Measurements from ENCODE around the gene GAPVD1. TPM values are rescaled to one million over a fixed set of nuclear protein-coding genes. Genes with fewer than 3 reads are reported as not detected.

The GAPVD1 gene
- total RNA-seq, 8 experiments from 2014 or later, result 29.9 to 69.7 (median 41.2) TPM

DNA sequence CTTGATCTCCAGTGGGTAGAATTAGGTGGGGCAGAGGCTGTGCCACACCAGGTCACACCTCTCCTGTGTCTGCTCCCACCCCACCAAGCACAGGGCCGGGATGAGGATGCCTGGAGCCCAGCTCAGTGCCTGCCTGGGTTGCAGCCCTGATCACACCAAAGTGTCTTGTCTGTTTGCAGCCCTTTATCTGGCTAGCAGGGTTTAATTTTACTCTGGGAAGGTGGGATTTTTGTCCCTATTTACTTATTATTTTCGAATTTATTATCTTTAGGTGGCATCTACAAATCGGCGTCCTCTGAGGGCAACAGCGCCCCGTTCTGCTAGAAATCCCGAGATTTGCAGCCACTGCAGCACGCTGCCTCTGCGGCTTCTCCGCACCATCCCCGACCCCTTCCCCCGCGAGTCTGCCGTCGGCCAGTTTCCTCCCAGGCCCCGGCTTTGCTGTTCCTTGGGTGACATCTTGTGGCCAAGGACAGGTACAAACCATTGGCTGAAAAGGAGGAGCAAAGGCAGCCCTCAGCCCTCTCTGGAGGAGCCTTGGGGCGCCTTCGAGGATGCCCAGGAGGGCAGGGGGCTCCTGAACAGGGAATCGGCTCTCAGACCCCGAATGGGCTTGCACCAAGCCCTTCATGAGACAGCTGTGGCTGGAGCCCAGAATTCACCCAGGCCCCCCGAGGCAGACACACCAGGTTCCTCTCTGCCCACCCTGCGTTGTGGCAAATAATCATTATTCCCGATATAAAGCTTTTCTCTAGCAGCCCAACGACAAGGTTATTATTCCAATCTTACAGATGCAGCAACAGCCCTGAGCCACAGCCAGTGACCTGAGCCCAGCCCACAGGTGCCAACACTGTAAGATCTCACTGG is 113.0 kb downstream of the GAPVD1 start:
- H3K27ac ChIP-seq, result no peak overlapping the region
- H3K4me3 ChIP-seq, result peak overlapping the region in 4 of 5 donors; percentile 0 to 24 (median 16)
- 0 to 22% (median 4%) methylated on average over 3 to 13 of the region's 24 CpGs; no CpG with 5 or more reads in 4 of the 10 experiments for WGBS, 10 experiments
- peaks cover 20 to 24% of the 10 kb centered on the region in 2 donors for H3K4me1 ChIP-seq (replicated peaks in 1 of 2)
- ATAC-seq (replicated peaks in 6 of 8), result peak; percentile 68 to 92 (median 86)
- in situ Hi-C loops (cut with MboI; ENCODE audit: low pct_unique_long_range_greater_than_20kb in 2 of 9, low sequenced_read_pairs in 9 of 9, unreplicated experiment in 9 of 9), result loop anchor here in 2 of 9 experiments (10.0 to 25.0 kb wide), 2 partner anchors 462 to 600 kb away; partner anchors contain the start of genes NR6A1 (in 1 of the 2) and OLFML2A (in 1 of the 2)

DNA sequence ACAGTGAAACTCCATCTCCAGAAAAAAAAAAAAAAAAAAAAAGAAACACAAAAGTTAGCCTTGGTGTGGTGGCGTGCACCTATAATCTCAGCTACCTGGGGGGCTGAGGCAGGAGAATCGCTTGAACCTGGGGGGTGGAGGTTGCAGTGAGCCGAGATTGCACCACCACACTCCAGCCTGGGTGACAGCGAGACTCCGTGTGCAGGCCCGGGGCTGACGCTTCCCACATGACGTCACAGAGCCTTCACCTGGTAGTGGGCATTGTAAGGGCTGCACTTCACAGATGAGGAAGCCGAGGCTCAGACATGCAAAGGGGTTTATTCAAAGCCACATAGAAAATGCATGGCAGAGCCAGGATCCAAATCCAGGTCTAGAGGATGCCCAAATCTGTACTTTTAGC is 114.2 kb downstream of the GAPVD1 start:
- in situ Hi-C loops (cut with MboI; ENCODE audit: low pct_unique_long_range_greater_than_20kb in 2 of 9, low sequenced_read_pairs in 9 of 9, unreplicated experiment in 9 of 9), result loop anchor here in 1 of 9 experiments (10.0 kb wide), 1 partner anchor 601 kb away; the partner anchor contains the start of genes NR6A1 and OLFML2A

GRCh38 chr9:125376261-125377226 is 114.9 kb downstream of the GAPVD1 start:
- H3K4me3 ChIP-seq, result no peak overlapping the region
- 0 to 90% (median 63%) methylated on average over 1 to 10 of the region's 24 CpGs; no CpG with 5 or more reads in 2 of the 10 experiments for WGBS, 10 experiments
- in situ Hi-C loops (cut with MboI; ENCODE audit: low pct_unique_long_range_greater_than_20kb in 2 of 9, low sequenced_read_pairs in 9 of 9, unreplicated experiment in 9 of 9), result loop anchor here in 1 of 9 experiments (10.0 kb wide), 1 partner anchor 602 kb away; the partner anchor contains the start of genes NR6A1 and OLFML2A

More for the DNA sequence above, 114.2 kb downstream of the GAPVD1 start:
- H3K27ac ChIP-seq, result no peak overlapping the region
- no peak for ATAC-seq (replicated peaks in 6 of 8)
- WGBS, 10 experiments, result 40 to 100% (median 95%) methylated on average over 2 to 7 of the region's 9 CpGs; no CpG with 5 or more reads in 4 of the 10 experiments
- no peak overlapping the region for H3K4me3 ChIP-seq
- peaks cover 20 to 25% of the 10 kb centered on the region in 2 donors for H3K4me1 ChIP-seq (replicated peaks in 1 of 2)

DNA sequence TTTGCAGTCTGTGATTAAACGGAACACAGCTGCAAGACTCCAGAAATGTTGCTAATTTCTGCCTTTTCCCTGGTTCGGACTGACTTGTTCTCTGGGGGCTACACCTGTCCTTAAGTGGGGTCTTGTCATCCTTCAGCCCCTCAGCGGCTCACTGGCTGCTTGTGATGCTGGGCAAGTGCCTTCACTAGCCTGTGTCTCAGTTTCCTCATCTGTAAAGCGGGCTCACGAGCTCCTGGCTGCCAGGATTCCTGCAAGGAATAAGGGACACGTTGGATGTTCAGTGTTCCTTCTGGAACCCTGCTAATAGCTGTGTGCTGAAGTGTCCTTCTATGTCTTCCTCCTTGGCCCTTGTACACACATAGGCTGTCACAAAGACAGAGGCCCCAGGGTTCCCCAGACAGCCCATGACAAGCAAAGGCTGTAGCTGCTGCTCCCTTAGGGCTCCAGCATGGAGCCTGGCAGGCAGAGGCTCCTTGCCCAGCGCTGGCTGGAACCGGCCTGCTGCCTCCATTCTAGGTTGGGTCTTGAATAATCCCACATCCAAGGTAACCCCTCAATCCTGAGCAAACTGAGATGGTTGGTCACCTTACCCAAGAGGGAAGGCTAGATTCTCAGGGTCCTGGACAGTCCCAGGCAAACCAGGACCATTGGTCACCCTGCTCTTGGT is 116.1 kb downstream of the GAPVD1 start:
- Histone ChIP-seq H3K4me3 (no peak overlapping the region), H3K27ac (no peak overlapping the region), H3K4me1 (replicated peaks in 1 of 2) (peaks cover 20 to 25% of the 10 kb centered on the region in 2 donors)
- WGBS, 10 experiments, result 20 to 85% (median 55%) methylated on average over 1 to 6 of the region's 8 CpGs; no CpG with 5 or more reads in 2 of the 10 experiments
- ATAC-seq (replicated peaks in 6 of 8), result no peak
- in situ Hi-C loops (cut with MboI; ENCODE audit: low pct_unique_long_range_greater_than_20kb in 2 of 9, low sequenced_read_pairs in 9 of 9, unreplicated experiment in 9 of 9), result loop anchor here in 1 of 9 experiments (10.0 kb wide), 1 partner anchor 603 kb away; the partner anchor contains the start of genes NR6A1 and OLFML2A

More at GRCh38 chr9:125376261-125377226, 114.9 kb downstream of the GAPVD1 start:
- H3K27ac ChIP-seq, result no peak overlapping the region
- H3K4me1 ChIP-seq (replicated peaks in 1 of 2), result peaks cover 20 to 25% of the 10 kb centered on the region in 2 donors
- ATAC-seq (replicated peaks in 6 of 8), result peak in 5 of 8 experiments; percentile 7 to 52 (median 32)

GRCh38 chr9:125378778-125379177 is 117.2 kb downstream of the GAPVD1 start:
- Histone ChIP-seq H3K27ac (no peak overlapping the region), H3K4me1 (replicated peaks in 1 of 2) (peaks cover 20 to 25% of the 10 kb centered on the region in 2 donors), H3K4me3 (no peak overlapping the region)
- WGBS, 10 experiments, result 40 to 93% (median 58%) methylated on average over 2 to 8 of the region's 9 CpGs; no CpG with 5 or more reads in 1 of the 10 experiments
- in situ Hi-C loops (cut with MboI; ENCODE audit: low pct_unique_long_range_greater_than_20kb in 2 of 9, low sequenced_read_pairs in 9 of 9, unreplicated experiment in 9 of 9), result loop anchor here in 1 of 9 experiments (10.0 kb wide), 1 partner anchor 604 kb away; the partner anchor contains the start of genes NR6A1 and OLFML2A
- no peak for ATAC-seq (replicated peaks in 6 of 8)

DNA sequence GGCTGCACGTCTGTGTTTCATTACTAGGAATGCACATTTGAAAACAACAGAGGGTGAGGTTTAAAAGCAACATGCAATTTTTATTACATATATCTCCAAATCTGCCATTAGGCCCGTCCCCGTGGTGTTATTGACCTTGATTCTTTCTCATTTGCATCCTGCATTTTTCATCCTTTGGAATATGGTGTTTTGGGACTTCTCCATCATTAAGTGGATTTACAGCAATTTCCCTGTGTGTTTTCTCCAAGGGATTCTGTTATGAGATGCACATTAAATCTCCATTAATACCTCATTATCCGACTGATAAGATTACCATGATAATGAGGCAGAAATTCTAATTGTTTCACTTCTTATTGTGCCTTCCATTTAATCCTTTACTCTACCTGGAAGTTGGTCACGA is 117.6 kb downstream of the GAPVD1 start:
- H3K27ac ChIP-seq, result no peak overlapping the region
- no peak overlapping the region for H3K4me3 ChIP-seq
- H3K4me1 ChIP-seq (replicated peaks in 1 of 2), result peaks cover 16 to 25% of the 10 kb centered on the region in 2 donors
- in situ Hi-C loops (cut with MboI; ENCODE audit: low pct_unique_long_range_greater_than_20kb in 2 of 9, low sequenced_read_pairs in 9 of 9, unreplicated experiment in 9 of 9), result loop anchor here in 1 of 9 experiments (10.0 kb wide), 1 partner anchor 604 kb away; the partner anchor contains the start of genes NR6A1 and OLFML2A
- WGBS, 10 experiments, result 10 to 80% (median 47%) methylated on average over 1 to 5 of the region's 5 CpGs
- ATAC-seq (replicated peaks in 6 of 8), result peak in 2 of 8 experiments; percentile 5 to 43

- 50 to 100% (median 73%) methylated on average over 1 to 2 of the region's 8 CpGs; no CpG with 5 or more reads in 6 of the 10 experiments for WGBS, 10 experiments
- in situ Hi-C loops (cut with MboI; ENCODE audit: low pct_unique_long_range_greater_than_20kb in 2 of 9, low sequenced_read_pairs in 9 of 9, unreplicated experiment in 9 of 9), result no loop called here
- Histone ChIP-seq H3K4me1 (replicated peaks in 1 of 2) (peaks cover 15 to 25% of the 10 kb centered on the region in 2 donors), H3K27ac (no peak overlapping the region), H3K4me3 (no peak overlapping the region)
- no peak for ATAC-seq (replicated peaks in 6 of 8)
These were observed 118.8 kb downstream of the GAPVD1 start for GRCh38 chr9:125380406-125380805.

DNA sequence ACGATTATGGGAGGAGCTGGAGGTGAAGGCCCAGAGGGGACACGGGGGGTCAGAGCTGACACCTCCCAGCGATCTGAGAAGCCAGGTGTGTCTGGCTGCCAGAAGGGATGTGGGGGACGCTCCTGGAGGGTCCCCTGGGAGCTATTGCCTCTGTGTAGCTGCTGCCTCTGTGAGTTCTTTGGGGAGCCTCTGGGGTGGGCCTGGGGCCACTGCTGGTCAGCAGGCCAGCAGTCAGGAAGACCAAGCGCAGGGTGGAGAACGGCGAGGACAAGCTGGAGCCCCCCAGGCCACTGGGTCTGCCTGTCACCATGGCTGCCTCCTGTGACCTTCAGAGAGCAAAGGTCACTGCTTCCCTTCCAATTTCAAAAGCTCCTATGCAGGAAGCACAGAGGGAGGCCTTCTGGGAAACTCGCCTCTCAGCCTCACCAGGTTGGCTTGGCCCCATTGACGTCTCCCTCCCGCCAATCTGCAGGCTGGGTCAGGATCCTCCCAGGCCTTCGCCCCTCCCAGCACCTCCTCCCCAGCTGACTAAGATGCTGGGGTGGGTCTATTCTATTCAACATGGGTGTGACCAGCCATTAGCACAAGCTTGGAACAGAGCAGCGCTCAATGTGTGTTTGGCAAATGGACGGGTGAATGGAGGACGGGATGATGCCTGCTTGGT is 126.4 kb downstream of the GAPVD1 start:
- 80 to 88% (median 81%) methylated on average over 1 to 10 of the region's 14 CpGs; no CpG with 5 or more reads in 7 of the 10 experiments for WGBS, 10 experiments
- Histone ChIP-seq H3K4me1 (replicated peaks in 1 of 2) (no peaks in the 10 kb centered on the region), H3K4me3 (no peak overlapping the region), H3K27ac (no peak overlapping the region)
- ATAC-seq (replicated peaks in 6 of 8), result peak in 3 of 8 experiments; percentile 99 to 100 (median 99)
- in situ Hi-C loops (cut with MboI; ENCODE audit: low pct_unique_long_range_greater_than_20kb in 2 of 9, low sequenced_read_pairs in 9 of 9, unreplicated experiment in 9 of 9), result no loop called here

DNA sequence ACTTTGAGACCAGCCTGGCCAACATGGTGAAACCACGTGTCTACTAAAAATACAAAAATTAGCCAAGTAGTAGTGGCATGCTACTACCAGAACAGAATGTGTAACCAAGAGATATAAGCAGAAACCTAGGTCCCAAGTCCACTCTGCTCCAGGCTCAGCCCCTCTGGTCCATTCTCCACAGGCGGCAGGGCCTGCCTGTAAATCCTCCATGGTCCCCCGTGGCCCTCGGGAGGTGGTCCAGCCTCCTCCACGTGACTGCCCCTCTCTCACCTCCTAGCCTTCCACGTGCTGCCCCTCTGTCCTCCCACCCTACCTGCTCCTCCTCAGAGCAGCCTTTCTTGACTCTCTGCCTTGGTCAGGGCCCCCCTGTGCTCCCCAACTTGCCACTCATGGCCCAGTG is 127.4 kb downstream of the GAPVD1 start:
- in situ Hi-C loops (cut with MboI; ENCODE audit: low pct_unique_long_range_greater_than_20kb in 2 of 9, low sequenced_read_pairs in 9 of 9, unreplicated experiment in 9 of 9), result no loop called here
- H3K4me3 ChIP-seq, result no peak overlapping the region
- H3K4me1 ChIP-seq (replicated peaks in 1 of 2), result no peaks in the 10 kb centered on the region
- no peak for ATAC-seq (replicated peaks in 6 of 8)
- no peak overlapping the region for H3K27ac ChIP-seq
- WGBS, 10 experiments, result 17 to 100% (median 55%) methylated on average over 1 to 4 of the region's 6 CpGs; no CpG with 5 or more reads in 6 of the 10 experiments

DNA sequence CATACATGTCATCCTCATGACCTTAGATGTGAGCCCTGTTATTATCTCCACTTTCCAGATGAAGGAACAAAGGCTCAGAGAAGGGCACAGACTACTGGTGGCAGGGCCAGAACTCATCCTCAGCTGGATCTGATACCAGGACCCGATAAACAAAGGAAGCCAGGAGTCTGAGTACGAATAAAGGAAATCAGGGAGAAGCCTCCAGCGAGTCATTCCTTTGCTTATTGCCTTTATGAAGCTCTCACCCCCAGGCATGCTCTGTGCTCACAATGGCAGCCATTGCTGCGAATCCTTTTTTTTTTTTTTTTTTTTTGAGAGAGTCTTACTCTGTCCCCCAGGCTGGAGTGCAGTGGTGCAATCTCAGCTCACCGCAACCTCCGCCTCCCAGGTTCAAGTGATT is 130.1 kb downstream of the GAPVD1 start:
- in situ Hi-C loops (cut with MboI; ENCODE audit: low pct_unique_long_range_greater_than_20kb in 2 of 9, low sequenced_read_pairs in 9 of 9, unreplicated experiment in 9 of 9), result no loop called here
- ATAC-seq (replicated peaks in 6 of 8), result no peak
- H3K27ac ChIP-seq, result no peak overlapping the region
- H3K4me1 ChIP-seq (replicated peaks in 1 of 2), result no peaks in the 10 kb centered on the region
- no peak overlapping the region for H3K4me3 ChIP-seq
- 80 to 100% (median 90%) methylated on average over 1 to 6 of the region's 6 CpGs; no CpG with 5 or more reads in 3 of the 10 experiments for WGBS, 10 experiments

DNA sequence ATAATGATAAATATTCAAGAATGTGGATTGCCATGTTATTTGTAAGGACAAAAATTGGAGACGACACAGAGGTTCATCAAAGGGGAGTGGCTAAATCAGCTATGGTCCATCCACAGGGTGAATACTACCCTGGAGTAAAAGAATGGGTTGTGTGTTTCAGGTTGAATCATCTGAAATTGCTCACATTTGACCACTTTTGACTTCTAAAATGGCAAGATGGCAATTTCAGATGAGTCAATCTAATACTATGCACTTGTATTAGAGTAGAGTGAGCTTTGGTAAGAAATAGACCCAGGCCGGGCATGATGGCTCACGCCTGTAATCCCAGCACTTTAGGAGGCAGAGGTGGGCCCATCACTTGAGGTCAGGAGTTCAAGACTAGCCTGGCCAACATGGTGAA is 131.8 kb downstream of the GAPVD1 start:
- WGBS, 10 experiments, result 0 to 100% (median 87%) methylated on average over 1 to 3 of the region's 3 CpGs; no CpG with 5 or more reads in 4 of the 10 experiments
- Histone ChIP-seq H3K4me1 (replicated peaks in 1 of 2) (no peaks in the 10 kb centered on the region), H3K27ac (no peak overlapping the region), H3K4me3 (no peak overlapping the region)
- in situ Hi-C loops (cut with MboI; ENCODE audit: low pct_unique_long_range_greater_than_20kb in 2 of 9, low sequenced_read_pairs in 9 of 9, unreplicated experiment in 9 of 9), result no loop called here
- ATAC-seq (replicated peaks in 6 of 8), result no peak
